Stimulated activated CD4-positive, alpha-beta T cell treated with anti-CD3 and anti-CD28 coated beads, TNF-alpha, amount 100 ng/mL, for 24 hours (primary cell): Measurements from ENCODE around the gene LGI1.

Experiments used
- DNase-seq, 3 experiments: peaks; one replicate each; pipeline ENCODE4 v3.0.0-alpha.2; 2020; ENCODE audit warnings: low read depth in 3 of 3

LGI1 gene

DNA sequence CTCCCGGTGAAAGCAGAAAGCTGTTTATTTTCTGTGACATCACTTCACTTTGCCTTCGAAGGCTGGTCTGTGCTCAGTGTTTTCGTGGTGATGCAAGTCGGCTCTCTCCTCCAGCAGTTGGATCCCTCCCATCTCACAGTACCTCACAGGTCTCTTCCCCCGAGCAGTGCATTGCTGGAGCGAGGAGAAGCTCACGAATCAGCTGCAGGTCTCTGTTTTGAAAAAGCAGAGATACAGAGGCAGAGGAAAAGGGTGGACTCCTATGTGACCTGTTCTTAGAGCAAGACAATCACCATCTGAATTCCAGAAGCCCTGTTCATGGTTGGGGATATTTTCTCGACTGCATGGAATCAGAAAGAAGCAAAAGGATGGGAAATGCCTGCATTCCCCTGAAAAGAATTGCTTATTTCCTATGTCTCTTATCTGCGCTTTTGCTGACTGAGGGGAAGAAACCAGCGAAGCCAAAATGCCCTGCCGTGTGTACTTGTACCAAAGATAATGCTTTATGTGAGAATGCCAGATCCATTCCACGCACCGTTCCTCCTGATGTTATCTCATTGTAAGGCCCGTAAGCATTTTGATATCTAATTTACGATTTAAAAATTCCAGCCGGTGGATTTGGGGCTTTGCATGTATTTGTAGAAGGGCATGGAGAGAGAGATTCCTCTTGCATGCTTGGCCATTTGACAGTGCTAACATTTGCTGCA lies at the start of gene LGI1:
TSS of gene LGI1 (plus strand) at position 136 of the 707 bp plus-strand sequence. CDS start at position 345, 209 bp downstream.
- no peak for DNase-seq

DNA sequence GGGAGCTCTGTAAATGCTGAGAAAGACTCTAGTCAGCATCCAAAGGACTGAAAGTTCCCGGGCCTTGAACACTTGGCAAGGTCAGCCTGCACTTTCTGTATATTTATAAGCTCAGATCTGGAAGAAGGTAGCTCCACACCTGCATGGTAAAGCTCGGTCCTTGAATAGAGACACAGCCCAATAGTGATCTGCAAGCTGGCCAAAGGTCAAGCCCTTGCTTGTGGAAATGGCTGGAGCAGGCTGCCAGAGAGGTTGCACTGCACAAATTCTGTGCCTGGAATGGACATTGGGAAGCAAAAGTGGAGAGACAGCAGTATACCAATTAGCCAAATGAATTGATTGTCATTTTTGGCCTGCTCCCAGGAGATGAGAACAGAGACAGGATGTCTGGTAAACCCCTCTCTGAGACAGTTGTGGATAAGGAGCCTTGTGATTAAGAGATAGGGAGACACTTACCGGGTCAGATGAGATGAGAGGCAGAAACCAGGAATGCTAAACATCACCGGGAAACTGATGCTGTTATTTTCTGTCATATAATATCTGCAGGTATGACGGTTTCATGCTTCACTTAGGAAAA lies 47.3 kb upstream of the LGI1 start:
- no peak for DNase-seq

DNA sequence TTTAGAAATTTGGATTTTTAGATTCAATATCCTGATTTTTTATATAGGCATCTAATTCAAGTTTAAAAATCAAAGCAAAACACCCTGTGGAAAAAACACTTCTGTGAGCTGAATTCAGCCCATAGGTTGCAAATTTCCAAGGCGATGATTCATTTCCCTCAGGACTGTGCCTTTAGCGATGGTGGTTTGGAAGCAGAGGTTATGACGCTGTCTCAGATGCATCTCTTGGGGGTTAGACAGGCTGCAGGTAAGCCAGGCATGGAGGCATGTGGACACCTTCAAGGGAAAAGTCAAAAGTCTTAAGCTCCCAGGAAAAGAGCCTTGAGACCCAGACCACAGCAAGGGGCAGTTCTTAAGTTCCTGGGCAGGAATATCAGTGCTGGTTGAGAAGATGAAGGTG lies 45.8 kb upstream of the LGI1 start:
- no peak for DNase-seq

DNA sequence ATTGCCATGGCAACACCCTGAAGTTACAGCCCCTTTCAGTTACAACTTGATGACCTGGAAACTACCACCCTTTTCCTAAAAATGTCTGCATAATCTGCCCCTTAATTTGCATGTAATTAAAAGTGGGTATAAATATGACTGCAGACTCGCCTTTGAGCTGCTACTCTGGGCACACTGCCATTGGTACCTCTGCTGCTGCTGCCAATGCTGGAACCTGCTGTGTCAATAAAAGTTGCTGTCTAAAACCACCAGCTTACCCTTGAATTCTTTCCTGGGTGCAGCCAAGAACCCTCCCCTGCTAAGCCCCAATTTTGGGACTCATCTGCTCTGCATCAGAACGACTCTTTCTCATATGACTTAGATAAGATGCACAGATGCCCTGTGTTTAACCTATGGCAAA lies 45.1 kb upstream of the LGI1 start:
- no peak for DNase-seq

DNA sequence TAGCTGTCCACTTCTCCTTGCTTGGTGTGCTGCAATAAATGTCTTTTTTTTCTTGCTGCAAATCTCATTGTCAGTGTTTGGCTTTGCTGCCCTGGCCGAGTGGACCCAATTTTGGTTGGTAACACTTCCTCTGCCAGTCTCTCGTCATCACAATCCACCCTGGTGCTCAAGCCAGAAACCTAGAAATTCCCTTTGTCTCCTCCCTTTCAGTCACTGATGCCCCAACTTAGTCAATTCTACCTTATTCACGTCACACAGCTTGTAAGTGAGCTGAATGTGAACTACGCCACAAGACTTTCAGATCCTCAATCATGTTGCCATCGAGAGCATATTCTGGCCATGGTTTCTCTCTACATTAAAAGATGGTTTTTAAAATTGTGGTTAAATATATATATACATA lies 42.4 kb upstream of the LGI1 start:
- no peak for DNase-seq

DNA sequence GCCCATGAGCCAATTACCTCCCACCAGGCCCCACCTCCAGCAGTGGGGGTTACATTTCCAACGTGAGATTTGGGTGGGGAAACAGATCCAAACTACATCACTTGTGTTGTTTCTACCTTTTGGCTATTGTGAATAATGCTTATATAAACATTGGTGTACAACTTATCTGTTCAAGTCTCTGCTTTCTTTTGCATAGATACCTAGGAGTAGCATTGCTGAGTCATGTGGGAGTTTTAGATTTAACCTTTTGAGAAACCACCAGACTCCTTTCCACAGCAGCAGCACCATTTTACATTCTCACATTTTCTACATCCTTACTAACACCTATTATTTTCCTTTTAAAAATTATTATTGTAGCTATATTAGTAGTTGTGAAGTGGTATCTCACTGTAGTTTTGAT lies 41.0 kb upstream of the LGI1 start:
- no peak for DNase-seq

DNA sequence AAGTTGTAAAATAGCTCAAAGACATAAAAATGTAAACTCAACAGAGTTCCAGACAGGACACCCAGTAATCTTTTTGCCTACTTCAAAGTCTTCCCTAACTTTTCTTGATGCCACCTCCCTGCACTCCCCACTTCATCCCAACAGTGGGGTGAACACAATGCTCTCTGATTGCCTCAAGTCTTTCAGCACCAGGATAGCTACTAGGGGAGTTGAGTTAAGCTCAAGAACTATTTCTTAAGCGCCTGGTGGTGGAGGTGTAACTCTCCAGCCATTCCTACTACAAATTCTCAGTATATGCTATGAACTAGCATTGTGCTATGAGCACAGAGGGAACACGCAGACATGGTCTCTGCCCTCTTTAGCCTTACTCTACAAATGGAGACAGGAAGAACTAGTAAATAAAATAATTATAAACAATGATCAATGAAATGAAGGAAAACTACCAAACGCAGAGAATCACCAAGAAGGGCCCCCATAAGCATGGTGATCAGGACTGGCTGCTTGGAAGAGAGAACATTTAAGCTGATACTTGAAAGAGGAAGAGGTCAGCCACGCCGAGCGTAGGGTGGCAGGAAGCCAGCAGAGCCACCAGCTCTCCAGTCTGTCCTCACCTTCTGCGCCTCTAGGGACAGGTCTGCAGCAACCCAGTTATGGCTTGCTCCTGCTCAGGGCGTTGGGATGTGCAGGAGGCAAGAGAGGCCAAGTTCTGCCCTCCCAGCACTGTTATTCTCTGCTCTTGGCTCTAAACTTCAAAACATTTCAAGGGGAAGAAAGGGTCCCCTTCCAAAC lies 38.6 kb upstream of the LGI1 start:
- no peak for DNase-seq

DNA sequence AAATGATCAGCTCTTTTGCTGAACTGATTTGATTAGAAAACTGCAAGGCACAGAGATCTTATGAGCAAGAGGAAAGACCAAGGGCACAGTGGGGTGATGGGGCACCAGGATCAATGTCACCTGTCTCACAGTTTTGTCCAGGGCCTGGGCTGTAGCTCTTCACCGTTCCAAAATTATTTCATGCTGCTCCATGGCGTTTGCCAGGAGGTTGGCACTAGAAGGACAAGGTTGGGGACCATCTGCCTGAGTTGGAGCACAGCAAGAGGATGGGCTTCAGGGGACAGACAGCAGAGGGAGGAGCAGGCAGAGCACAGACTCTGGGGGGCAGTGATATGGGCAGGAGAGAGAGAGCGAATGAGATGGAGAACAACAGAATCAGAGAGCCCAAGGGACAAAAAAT lies 37.8 kb upstream of the LGI1 start:
- DNase-seq, result no peak

DNA sequence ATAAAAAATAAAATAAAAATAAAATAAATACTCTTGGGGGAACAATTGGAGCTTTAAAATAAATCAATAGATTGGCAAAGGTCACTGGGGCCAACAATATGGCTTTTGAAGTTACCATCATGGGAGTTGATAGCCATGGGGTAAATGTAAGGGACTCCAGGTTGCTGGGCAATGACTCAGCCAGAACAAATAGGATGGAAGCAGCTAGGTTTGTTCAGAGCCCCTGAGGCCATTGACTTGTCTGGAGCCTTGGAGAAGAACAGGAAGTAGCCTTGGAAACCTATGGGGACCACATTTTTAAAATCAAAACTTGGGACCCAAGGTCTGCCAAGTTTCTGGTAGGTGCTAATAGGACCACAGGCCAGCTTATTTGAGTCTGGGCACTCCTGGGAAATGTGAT lies 35.2 kb upstream of the LGI1 start:
- DNase-seq, result no peak

DNA sequence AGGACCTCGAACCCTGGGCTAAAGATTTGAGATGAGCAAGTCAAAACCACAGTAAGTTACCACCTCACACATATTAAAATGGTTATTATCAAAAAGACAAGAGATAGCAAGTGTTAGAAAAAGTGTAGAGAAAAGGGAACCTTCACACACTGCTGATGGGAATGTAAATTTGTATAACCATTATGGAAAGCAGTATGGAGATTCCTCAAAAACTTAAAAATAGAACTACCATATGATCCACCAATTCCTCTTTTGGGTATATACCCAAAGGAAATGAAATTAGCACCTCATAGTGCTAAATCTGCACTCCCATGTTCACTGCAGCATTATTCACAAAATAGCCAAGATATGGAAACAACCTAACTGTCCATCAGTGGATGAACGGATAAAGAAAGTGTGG lies 34.6 kb upstream of the LGI1 start:
- DNase-seq, result no peak

DNA sequence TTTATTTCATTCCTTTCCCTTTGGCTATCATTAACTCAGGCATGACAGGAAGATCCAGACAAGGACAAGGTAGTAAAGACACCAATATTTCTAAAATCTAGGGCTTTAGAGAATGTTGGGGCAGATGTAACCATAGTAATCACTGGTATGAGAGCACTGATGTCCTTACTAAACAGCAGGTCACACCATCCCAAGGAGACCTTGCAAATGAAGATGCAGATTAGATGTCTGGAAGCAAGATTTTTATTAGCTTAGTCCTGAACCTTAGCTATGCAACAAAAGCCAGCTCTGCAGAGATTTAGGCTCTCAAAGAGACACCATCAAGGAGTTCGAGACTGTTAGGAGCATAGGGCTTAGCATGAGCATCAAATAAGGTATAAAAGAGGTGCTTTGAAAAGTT lies 31.7 kb upstream of the LGI1 start:
- no peak for DNase-seq

DNA sequence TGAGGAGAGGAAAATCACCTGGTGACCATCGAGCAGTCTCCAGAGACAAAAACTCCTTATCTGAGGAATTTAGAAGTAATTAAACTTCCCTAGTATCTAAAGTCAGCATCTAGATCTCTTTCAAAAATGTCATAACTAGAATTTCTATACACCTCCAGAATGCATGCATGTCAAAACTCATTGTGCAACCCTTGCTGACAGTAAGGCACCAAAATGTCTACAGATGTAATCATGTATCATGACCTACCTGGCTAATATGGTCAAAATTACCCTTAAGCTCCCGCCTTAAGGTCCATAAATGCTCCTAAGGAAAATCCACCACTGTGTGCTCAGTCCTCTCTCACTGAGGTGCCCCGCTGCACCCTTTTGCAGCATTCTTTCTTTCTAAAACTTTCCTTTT lies 16.4 kb upstream of the LGI1 start:
- DNase-seq, result no peak

DNA sequence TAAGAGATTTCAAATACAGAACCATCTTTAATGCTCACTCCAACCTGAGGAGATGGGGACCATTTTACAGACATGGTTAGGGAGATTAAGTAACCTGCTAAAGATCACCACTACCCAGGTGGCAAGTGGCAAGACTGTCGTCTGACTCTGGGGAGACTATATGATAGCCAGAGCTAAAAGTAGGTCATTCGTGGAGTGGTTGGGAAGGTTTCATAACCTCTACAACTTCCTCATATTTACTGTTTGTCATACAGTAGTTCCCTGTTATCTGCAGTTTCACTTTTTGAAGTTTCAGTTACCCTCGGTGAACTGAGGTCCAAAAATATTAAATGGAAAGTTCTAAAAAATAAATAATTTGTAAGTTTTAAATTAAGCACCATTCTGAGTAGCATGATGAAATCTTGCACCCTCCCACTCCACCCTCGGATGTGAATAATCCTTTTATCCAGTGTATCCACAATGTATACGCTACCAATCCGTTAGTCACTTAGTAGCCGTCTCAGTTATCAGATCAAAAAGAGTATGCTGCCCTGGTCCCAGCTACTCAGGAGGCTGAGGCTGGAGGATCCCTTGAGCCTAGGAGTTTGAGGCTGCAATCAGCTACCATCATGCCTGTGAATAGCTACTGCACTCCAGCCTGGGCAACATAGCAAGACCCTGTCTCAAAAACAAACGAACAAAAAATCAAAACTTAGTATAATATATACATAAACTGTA lies 14.9 kb upstream of the LGI1 start:
- no peak for DNase-seq

DNA sequence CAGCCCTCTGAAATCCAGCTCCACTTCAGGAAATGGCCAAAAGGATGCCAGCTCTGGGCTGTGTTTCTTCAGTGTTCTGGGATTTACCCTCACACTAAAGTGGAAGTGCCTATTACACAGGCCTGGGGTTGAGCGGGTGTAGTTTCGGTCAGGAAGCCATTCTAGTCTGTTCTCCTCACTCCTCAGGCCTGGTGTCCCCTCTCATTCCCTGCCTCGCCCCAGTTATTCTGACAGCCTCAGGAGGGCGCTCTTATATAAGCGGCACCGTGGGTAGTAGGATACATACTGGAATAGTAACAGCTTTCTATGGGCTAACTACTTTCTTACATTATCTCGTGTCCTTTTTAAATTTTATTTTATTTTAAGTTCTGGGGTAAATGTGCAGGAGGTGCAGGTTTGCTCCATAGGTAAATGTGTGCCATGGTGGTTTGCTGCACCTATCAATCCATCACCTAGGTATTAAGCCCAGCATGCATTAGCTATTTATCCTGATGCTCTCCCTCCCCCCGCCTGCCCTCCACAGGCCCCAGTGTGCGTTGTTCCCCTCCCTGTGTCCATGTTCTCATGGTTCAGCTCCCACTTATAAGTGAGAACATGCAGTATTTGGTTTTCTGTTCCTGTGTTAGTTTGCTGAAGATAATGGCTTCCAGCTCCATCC lies 12.2 kb upstream of the LGI1 start:
- no peak for DNase-seq

DNA sequence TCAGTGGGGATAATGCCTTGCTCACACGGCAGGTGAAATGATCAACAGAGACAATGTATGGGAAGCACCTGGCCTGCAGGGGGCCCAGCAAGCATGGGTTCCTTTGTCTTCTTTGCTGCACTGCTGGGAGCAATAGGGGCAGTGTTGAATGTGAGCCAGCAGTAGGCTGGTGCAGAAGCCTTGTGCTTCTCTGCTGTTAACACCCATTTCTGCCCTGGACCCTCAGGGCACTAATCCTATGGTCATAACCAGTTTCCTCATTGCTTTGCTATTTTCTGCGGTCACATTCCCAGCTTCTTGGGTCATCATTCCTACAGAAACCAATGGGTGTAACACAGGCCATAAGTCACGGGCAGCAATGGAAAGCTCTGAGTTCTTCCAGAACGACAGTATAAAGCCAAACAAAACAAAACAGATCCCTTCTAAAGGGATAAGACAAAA lies 10.9 kb upstream of the LGI1 start:
- peak in 1 of 3 experiments; percentile 4 for DNase-seq

DNA sequence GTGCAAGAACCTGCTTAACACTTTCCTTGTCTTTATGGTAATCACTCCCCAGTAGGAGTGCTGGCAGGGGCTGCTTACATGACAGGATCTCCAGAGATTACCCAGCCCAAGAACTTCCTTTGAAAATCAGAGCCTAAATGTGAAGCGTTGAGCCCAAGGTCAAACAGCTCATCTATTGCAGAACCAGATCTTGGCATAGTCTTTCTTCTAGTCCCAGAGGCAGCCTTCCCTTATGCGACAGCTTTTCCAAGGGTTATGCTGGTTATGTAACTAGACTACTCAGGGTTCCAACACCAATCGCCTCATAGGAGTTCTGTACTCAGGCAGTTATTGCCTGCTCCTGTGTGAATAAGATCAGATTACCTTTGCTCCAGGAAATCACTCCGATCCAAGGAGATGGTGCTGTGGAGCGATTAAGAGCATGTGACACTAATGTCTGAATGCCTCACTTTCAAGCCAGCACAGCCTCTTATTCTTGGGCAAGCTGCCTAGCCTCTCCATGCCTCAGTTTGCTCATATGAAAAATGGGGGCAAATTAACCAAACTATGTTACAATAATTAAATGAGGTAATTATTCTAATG lies 8.4 kb upstream of the LGI1 start:
- no peak for DNase-seq

DNA sequence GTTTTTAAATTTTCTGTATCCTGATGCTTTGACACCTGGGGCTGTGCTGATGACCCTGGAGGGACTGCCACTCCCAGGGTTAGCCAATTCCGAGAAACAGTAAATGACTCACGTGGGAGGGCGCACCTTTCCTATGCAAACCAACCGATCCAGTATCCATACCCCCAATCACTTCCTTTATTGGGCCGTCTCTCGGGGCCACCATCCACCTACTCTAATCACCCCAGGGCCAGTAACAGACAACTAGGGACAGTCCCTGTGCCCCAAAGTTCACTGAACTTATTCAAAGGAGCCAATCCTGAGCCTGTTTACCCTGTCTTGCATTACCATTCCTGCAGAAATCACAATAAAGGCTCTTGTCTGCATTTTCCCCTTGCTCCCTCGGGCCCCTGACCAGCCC lies 6.6 kb upstream of the LGI1 start:
- no peak for DNase-seq

DNA sequence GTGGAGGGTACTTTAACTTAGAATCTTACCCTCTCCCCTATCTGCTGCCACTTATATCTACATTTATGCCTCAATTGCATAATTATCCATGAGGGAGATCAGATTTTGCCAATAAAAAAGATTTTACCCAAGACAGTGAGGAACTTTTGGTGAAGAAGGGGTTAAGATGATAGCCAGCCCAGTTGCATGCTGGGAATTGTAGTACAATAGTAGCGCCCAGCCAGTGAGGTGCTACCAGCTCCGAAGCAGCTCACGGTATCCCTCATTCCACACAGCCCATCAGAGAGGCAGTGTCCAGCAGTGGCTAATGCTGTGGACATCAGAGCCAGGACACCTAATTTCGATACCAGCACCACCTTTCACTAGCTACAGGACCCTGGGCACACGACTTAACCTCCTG lies 5.9 kb upstream of the LGI1 start:
- no peak for DNase-seq

DNA sequence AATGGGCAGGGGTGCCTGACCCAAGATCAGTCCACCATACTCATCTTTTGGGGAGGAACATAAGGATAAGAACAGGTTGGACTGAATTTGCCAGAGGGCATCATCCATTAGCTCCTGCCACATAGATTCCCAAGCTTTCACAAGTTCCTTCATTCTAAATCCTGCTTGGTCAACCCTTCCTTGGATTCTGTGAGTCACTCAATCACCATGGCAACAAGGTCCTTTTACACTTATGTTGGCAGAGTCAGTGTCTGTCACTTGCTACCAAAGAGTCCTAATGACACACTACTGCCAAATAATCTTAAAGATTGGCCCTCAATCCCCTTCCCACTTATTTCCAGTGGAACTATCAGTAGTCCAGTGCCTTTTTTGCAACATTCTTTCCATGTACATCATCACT lies 5.0 kb upstream of the LGI1 start:
- DNase-seq, result no peak

DNA sequence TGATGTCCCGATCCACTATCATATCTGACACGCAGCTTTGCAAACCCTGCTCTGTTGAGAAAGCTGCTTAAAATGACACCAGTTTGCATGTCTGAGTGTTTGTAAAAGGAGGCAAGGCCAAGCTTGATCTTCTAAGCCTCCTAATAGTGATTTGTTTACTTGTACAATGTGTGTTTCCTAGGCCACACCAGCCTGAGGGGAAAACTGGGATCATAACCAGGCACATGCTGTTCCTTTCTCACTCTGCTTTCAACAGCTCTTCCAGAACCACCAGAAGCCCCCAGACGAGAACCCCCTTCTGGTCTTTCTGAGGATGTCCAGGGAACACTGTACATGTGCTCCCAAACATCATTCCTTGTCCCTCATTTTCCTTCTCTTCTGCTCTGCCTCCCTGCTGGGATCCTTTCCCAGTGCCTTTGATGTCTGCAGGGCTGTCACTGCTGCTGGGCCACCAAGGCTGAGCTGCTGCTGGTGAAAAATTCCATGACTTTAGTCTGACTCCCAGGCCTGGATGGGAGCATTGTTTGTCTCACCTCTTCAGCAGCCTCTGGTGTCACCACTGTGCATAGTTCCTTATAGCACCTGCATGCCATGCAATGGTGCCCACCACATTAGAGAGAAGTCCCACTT lies 4.0 kb upstream of the LGI1 start:
- no peak for DNase-seq

DNA sequence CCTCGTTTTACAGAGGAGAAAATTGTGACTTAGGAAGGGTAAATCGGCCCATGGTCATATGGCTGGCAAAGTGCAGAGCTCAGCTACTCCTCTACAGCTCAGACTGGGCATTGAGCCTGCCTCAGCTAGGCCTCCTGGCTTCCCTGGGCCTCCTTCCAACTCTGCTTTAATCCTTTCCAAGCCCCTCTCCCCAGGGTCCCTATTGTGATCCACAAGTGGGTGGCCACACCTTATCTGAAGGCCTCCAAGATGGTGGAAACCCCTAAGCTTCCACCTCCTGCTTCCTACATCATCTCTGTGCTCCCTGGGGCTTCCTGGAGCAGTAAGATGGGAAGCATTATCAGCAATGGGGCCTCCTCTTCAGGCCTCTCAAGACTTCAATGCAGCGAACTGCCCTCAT lies 3.0 kb upstream of the LGI1 start:
- DNase-seq, result no peak
